K562 (cell line): ENCODE data around the gene MYL10. TPM values are rescaled to one million over a fixed set of nuclear protein-coding genes. Genes with fewer than 3 reads are reported as not detected.

Source experiments
- ATAC-seq: fragments of 200-7000 bp; cut with Tn5 transposase; 3 replicates; pipeline ENCODE4 v1.9.1; 2020; ENCODE audit warnings: moderate library complexity
- Bru-seq: library from RNA; stranded (reverse); fragments of 400-500 nt; gene quantifications from one replicate; lab custom pipeline; 2021; lab: Mats Ljungman, UMichigan
- BruChase-seq, 2 experiments: library from RNA; stranded (reverse); fragments of 400-500 nt; gene quantifications; one replicate each; lab custom pipeline; 2021; lab: Mats Ljungman, UMichigan
- BruUV-seq: library from RNA; stranded (reverse); fragments of 400-500 nt; replicated peaks from 2 replicates; lab custom pipeline; 2021; lab: Mats Ljungman, UMichigan
- CTCF ChIA-PET: fragments of 300-600 bp; formaldehyde crosslinking; extraction: SDS; loops from one replicate; lab custom pipeline; 2021; ENCODE audit warnings: low intra/inter-chr PET ratio; lab: Yijun Ruan, JAX
- POLR2A ChIA-PET: fragments of 300-600, 350-650 bp; sonication (Branson Sonifier 250); formaldehyde crosslinking; extraction: SDS; loops from one replicate; lab custom pipeline; 2021; ENCODE audit warnings: antibody characterized with exemption, inconsistent platforms; lab: Yijun Ruan, JAX
- DNase-seq, 4 experiments: peaks; one replicate each; pipeline versions ENCODE4 v3.0.0 to v3.0.0-alpha.2; 2011 to 2018; ENCODE audit warnings: low spot score in 3 of 4, mixed read lengths in 3 of 4; ENCODE audit errors: extremely low read depth in 1 of 4
- FAIRE-seq: peaks from 2 replicates; lab custom pipeline; 2011; peaks lifted over from hg19 to GRCh38; lab: Jason Lieb, UNC
- H2AFZ ChIP-seq: 2 replicates; pipeline ENCODE4 v1.6.0; 2011; ENCODE audit warnings: low read depth, low read length, control low read depth, inconsistent platforms
- H3K27ac ChIP-seq: fragments of 200-600 bp; 3 replicates; pipeline ENCODE4 v1.8.0; 2011; ENCODE audit warnings: low read depth, mild to moderate bottlenecking, control low read depth, inconsistent platforms, low read length, moderate library complexity, mixed read lengths; ENCODE audit errors: extremely low read depth
- H3K27me3 ChIP-seq, 2 experiments: fragments of 300-600 bp in 1 of 2; 2 replicates in 1 of 2; 3 replicates in 1 of 2; pipeline versions ENCODE4 v1.6.0 to v1.8.0; 2011; ENCODE audit warnings: inconsistent platforms in 2 of 2, low read length in 2 of 2, mild to moderate bottlenecking in 1 of 2, mixed read lengths in 1 of 2, moderate library complexity in 1 of 2; ENCODE audit not compliant: control insufficient read depth in 2 of 2, insufficient read depth in 2 of 2
- H3K36me3 ChIP-seq: fragments of 300-600 bp; 3 replicates; pipeline ENCODE4 v1.8.0; 2011; ENCODE audit warnings: mild to moderate bottlenecking, low read length, inconsistent platforms; ENCODE audit not compliant: control insufficient read depth, insufficient read depth
- H3K4me1 ChIP-seq, 2 experiments: fragments of 200-600 bp in 1 of 2; replicated peaks in 1 of 2; 2 replicates in 1 of 2; 3 replicates in 1 of 2; pipeline versions ENCODE4 v1.5.1 to v1.8.0; 2011; ENCODE audit warnings: inconsistent platforms in 2 of 2, low read length in 2 of 2, mild to moderate bottlenecking in 1 of 2, mixed read lengths in 1 of 2, moderate library complexity in 1 of 2; ENCODE audit not compliant: control insufficient read depth in 2 of 2, insufficient read depth in 2 of 2
- H3K4me2 ChIP-seq: 2 replicates; pipeline ENCODE4 v1.6.1; 2011; ENCODE audit warnings: low read length, control low read depth, inconsistent platforms, mixed read lengths; ENCODE audit not compliant: insufficient read depth
- H3K4me3 ChIP-seq: fragments of 200-600 bp; sonication (generic), shearing (Covaris generic); 2 replicates; pipeline ENCODE4 v1.5.1; 2016; ENCODE audit warnings: control low read depth, inconsistent platforms
- H3K79me2 ChIP-seq: fragments of 200-600 bp; 3 replicates; pipeline ENCODE4 v1.8.0; 2011; ENCODE audit warnings: low read length, inconsistent platforms; ENCODE audit not compliant: control insufficient read depth, insufficient read depth
- H3K9ac ChIP-seq, 2 experiments: 2 replicates each; pipeline versions ENCODE4 v1.6.0 to v1.6.1; 2011; ENCODE audit warnings: low read depth in 2 of 2, low read length in 2 of 2, control low read depth in 1 of 2, inconsistent platforms in 1 of 2, mild to moderate bottlenecking in 1 of 2, mixed read lengths in 1 of 2; ENCODE audit not compliant: insufficient read depth in 1 of 2
- H3K9me1 ChIP-seq: one replicate; pipeline ENCODE4 v1.6.0; 2011; ENCODE audit warnings: inconsistent platforms, mild to moderate bottlenecking, low read length, moderate library complexity; ENCODE audit not compliant: control insufficient read depth, insufficient read depth
- H3K9me3 ChIP-seq: replicated peaks from 2 replicates; pipeline ENCODE4 v1.5.1; 2011; ENCODE audit warnings: low read depth, low read length, inconsistent platforms; ENCODE audit not compliant: control insufficient read depth, insufficient read depth
- H4K20me1 ChIP-seq: replicated peaks from 2 replicates; pipeline ENCODE4 v1.6.1; 2011; ENCODE audit warnings: low read length, inconsistent platforms, mixed read lengths; ENCODE audit not compliant: control insufficient read depth, insufficient read depth
- CCAR2 ChIP-seq: fragments of 200-400 bp; formaldehyde crosslinking; IDR thresholded peaks from 2 replicates; pipeline ENCODE4 v1.6.1; 2017; ENCODE audit warnings: mild to moderate bottlenecking, low read depth, low read length
- KHSRP ChIP-seq: fragments of 450-650 bp; IDR thresholded peaks from 2 replicates; pipeline ENCODE4 v1.6.1; 2017
- MCM5 ChIP-seq: fragments of 450-650 bp; IDR thresholded peaks from 2 replicates; pipeline ENCODE4 v1.6.1; 2016; ENCODE audit warnings: low read depth
- SOX6 ChIP-seq: fragments of 450-650 bp; IDR thresholded peaks from 2 replicates; pipeline ENCODE4 v1.6.1; 2014; ENCODE audit warnings: mild to moderate bottlenecking
- TCF7 ChIP-seq: sonication (generic); IDR thresholded peaks from 2 replicates; pipeline ENCODE4 v1.6.1; 2016; ENCODE audit warnings: antibody characterized with exemption, borderline replicate concordance
- ZKSCAN1 ChIP-seq: fragments of 150-350 bp; IDR thresholded peaks from 2 replicates; pipeline ENCODE4 v1.6.1; 2016; ENCODE audit warnings: low read depth, low read length
- ZKSCAN8 ChIP-seq: fragments of 200-800 bp; sonication (Bioruptor generic); IDR thresholded peaks from 2 replicates; pipeline ENCODE4 v1.6.1; 2016; ENCODE audit warnings: missing genetic modification characterization, missing compliant biosample characterization
- ZNF165 ChIP-seq: fragments of 250-450 bp; sonication (Bioruptor Pico); IDR thresholded peaks from 2 replicates; pipeline ENCODE4 v1.4.0; 2020; ENCODE audit warnings: borderline replicate concordance
- ZNF224 ChIP-seq: sonication (generic); formaldehyde crosslinking; IDR thresholded peaks from 2 replicates; pipeline ENCODE4 v1.8.0; 2022; ENCODE audit warnings: mild to moderate bottlenecking, missing genetic modification reagents
- ZNF282 ChIP-seq: sonication (generic); formaldehyde crosslinking; IDR thresholded peaks from 2 replicates; pipeline ENCODE4 v1.8.1; 2023; ENCODE audit warnings: missing genetic modification reagents
- ZNF3 ChIP-seq: fragments of 250-450 bp; sonication (Bioruptor Pico); IDR thresholded peaks from 2 replicates; pipeline ENCODE4 v1.5.0; 2021; ENCODE audit warnings: mild to moderate bottlenecking, moderate library complexity
- WGBS: fragments of 100-300 bp; shearing (Covaris generic); methylation state at CpG from one replicate; pipeline ENCODE4 v1.1.6; 2016; ENCODE audit warnings: low coverage, mixed read lengths; ENCODE audit not compliant: insufficient coverage; ENCODE audit errors: missing lambda C conversion rate; 5-methylcytosine and 5-hydroxymethylcytosine counted together
- in situ Hi-C: fragments of 300-500 bp; cut with MboI; formaldehyde crosslinking; loops from 4 replicates; pipeline ENCODE4 v1.15.0; 2018; ENCODE audit warnings: inconsistent platforms, mixed read lengths
- intact Hi-C: fragments of 100-400 bp; cut with micrococcal nuclease; formaldehyde crosslinking; loops from 2 replicates; pipeline ENCODE4 v1.14.2; 2022
- long read RNA-seq, 3 experiments: library from polyadenylated mRNA in 2 of 3; library from RNA in 1 of 3; unstranded in 2 of 3; stranded (forward) in 1 of 3; transcript quantifications; one replicate each; pipeline ENCODE4 v2.0.0, GENCODE V29; 2019 to 2022
- polyA minus RNA-seq, 3 experiments: library from RNA; depleted of rRNA, polyadenylated mRNA; stranded (reverse); fragments of >200 nt; gene quantifications; 2 replicates each; pipeline ENCODE4 v1.2.3, GENCODE V29; 2011
- polyA plus RNA-seq, 8 experiments: library from polyadenylated mRNA; depleted of rRNA in 4 of 8; stranded (reverse) in 5 of 8; unstranded in 3 of 8; fragments of >200 nt; fragmentation: Nextera tagmentation in 2 of 8; fragmentation: Illumina TruSeq in 1 of 8; extraction: Ambion mirVana in 2 of 8; extraction: Trizol in 1 of 8; gene quantifications; 2 replicates each; pipeline versions ENCODE4 v1.2.1 to v1.2.3, GENCODE V29; 2011 to 2014; ENCODE audit warnings: inconsistent platforms in 1 of 8, missing spikeins in 1 of 8
- total RNA-seq, 7 experiments: library from RNA; depleted of rRNA in 6 of 7; stranded (reverse); fragments of >200 nt in 6 of 7; fragmentation: Illumina TruSeq in 2 of 7; extraction: Trizol in 2 of 7; gene quantifications; 2 replicates each; pipeline versions ENCODE4 v1.2.1 to v1.2.3, GENCODE V29; 2011 to 2021; ENCODE audit warnings: low replicate concordance in 1 of 7
- TF ChIP-seq, protein P1 (sequence below): sonication (generic); formaldehyde crosslinking; IDR thresholded peaks from 2 replicates; pipeline ENCODE4 v1.8.0; 2022; ENCODE audit warnings: mild to moderate bottlenecking, missing genetic modification reagents, borderline replicate concordance

MYL10 gene
- total RNA-seq (2011; cell fraction: chromatin; rRNA removed; ENCODE audit: low replicate concordance) = not detected in 2 replicates
- not detected in 2 replicates for total RNA-seq (2011; cell fraction: nucleolus; rRNA removed)
- total RNA-seq (2011; cell fraction: nucleoplasm; rRNA removed) = not detected in 2 replicates
- total RNA-seq (2014; rRNA removed) = not detected in 2 replicates
- total RNA-seq (2014; rRNA removed; fragmentation: Illumina TruSeq; extraction: Trizol) = not detected in 2 replicates
- not detected in 2 replicates for total RNA-seq (2015; rRNA removed; fragmentation: Illumina TruSeq; extraction: Trizol)
- not detected in 2 replicates for total RNA-seq (2021)
- not detected in 2 replicates for polyA plus RNA-seq (2011; rRNA removed)
- not detected in 2 replicates for polyA plus RNA-seq (2011; cell fraction: cytosol; rRNA removed)
- polyA plus RNA-seq (2011; cell fraction: nucleus; rRNA removed) = not detected in 2 replicates
- polyA plus RNA-seq (2012) = not detected in 2 replicates
- polyA plus RNA-seq (2014; fragmentation: Illumina TruSeq; extraction: Trizol) = not detected in 2 replicates
- polyA plus RNA-seq (2014; fragmentation: Nextera tagmentation; extraction: Ambion mirVana) = not detected
- polyA plus RNA-seq (2014; rRNA removed) = not detected in 2 replicates
- polyA minus RNA-seq (2011; rRNA and poly(A)+ RNA removed) = not detected in 2 replicates
- not detected in 2 replicates for polyA minus RNA-seq (2011; cell fraction: cytosol; rRNA and poly(A)+ RNA removed)
- not detected in 2 replicates for polyA minus RNA-seq (2011; cell fraction: nucleus; rRNA and poly(A)+ RNA removed)
- not detected for Bru-seq, nascent RNA
- not detected for BruChase-seq, experiment 1, labeled RNA remaining after a 2-hour chase
- not detected for BruChase-seq, experiment 2, labeled RNA remaining after a 6-hour chase
- long read RNA-seq, experiment 1 = 0 reads
- long read RNA-seq, experiment 2 = 0 reads
- long read RNA-seq, experiment 3 = 0 reads

DNA sequence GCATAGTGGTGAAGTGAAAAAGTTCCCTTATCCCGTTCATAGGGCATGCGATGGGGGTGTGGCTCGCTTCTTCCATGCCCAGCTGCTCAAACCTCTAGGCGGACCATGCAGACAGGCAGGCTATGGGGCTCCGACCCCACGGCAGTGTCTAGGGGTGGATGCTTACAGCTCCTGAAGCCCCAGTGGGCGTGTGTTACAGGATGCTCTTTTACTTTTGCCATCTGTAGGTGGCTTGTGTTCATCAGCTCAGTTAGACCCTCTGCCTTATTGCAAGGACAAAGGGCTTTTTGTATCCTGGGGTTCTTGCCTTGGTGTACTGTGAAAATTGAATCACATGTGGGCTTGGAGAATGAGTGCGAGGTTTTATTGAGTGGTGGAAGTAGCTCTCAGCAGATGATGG, at the start of gene MYL10:
Gene MYL10, minus strand, starts transcription at position 126 of the 400 bp plus-strand sequence. CDS start 178 bp downstream, outside the sequence.
- 4% methylated on average over 8 of the region's 8 CpGs for WGBS
- H3K27ac ChIP-seq = no peak within 1 kb of the TSS
- H3K4me2 ChIP-seq = no peak within 1 kb of the TSS
- peaks cover 12% of the 10 kb centered on the region; the same call in 1 of the 2 replicates for H4K20me1 ChIP-seq
- no peak within 1 kb of the TSS for H3K4me3 ChIP-seq
- no TSS peak for BruUV-seq
- no peak for DNase-seq
- H3K27me3 ChIP-seq = peaks cover 32 to 64% of the 10 kb centered on the region in 2 experiments
- no peak for ATAC-seq
- peaks cover 0 to 10% of the 10 kb centered on the region in 2 experiments; a peak in 1 of 5 replicates for H3K4me1 ChIP-seq
- no peaks in the 10 kb centered on the region for H3K9me1 ChIP-seq
- in situ Hi-C loops (no loop called here), intact Hi-C loops (no loop called here)
- ChIA-PET CTCF (no interaction called here), POLR2A (interaction anchor here (0.7 to 1.2 kb wide), 2 partner anchors 65 to 147 kb away, joined by 3 to 4 read pairs; no protein-coding TSS in a partner anchor)
- FAIRE-seq = no peak
- no peaks in the 10 kb centered on the region for H3K36me3 ChIP-seq
- H3K9ac ChIP-seq = no peak within 1 kb of the TSS
- no peak for TF ChIP-seq TCF7
- no peak for TF ChIP-seq ZKSCAN8
- TF ChIP-seq MCM5 = no peak
- no peak for TF ChIP-seq CCAR2
- TF ChIP-seq, protein P1, sequence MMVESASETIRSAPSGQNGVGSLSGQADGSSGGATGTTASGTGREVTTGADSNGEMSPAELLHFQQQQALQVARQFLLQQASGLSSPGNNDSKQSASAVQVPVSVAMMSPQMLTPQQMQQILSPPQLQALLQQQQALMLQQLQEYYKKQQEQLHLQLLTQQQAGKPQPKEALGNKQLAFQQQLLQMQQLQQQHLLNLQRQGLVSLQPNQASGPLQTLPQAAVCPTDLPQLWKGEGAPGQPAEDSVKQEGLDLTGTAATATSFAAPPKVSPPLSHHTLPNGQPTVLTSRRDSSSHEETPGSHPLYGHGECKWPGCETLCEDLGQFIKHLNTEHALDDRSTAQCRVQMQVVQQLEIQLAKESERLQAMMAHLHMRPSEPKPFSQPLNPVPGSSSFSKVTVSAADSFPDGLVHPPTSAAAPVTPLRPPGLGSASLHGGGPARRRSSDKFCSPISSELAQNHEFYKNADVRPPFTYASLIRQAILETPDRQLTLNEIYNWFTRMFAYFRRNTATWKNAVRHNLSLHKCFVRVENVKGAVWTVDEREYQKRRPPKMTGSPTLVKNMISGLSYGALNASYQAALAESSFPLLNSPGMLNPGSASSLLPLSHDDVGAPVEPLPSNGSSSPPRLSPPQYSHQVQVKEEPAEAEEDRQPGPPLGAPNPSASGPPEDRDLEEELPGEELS = no peak
- no peak for TF ChIP-seq ZNF165 (CRISPR knock-in tag)
- no peak for TF ChIP-seq KHSRP
- no peak for TF ChIP-seq ZKSCAN1
- TF ChIP-seq ZNF3 (CRISPR knock-in tag) = no peak
- no peak for TF ChIP-seq ZNF282 (CRISPR knock-in tag)
- TF ChIP-seq ZNF224 (CRISPR knock-in tag) = no peak
- TF ChIP-seq SOX6 = no peak
- H3K9me3 ChIP-seq = peaks cover 3% of the 10 kb centered on the region
- H2AFZ ChIP-seq = no peak within 1 kb of the TSS
- H3K79me2 ChIP-seq = no peaks in the 10 kb centered on the region
